ENCODE results near the gene KCTD20. TPM values are rescaled to one million over a fixed set of nuclear protein-coding genes. Genes with fewer than 3 reads are reported as not detected.
"Not testable (repeated sequence)": the region's sequence is repeated elsewhere in the genome, so short reads cannot be mapped to it uniquely, and the experiment has no call there.

The KCTD20 gene
- total RNA-seq, 1 experiment from 2014 or later = 41.6 TPM

DNA sequence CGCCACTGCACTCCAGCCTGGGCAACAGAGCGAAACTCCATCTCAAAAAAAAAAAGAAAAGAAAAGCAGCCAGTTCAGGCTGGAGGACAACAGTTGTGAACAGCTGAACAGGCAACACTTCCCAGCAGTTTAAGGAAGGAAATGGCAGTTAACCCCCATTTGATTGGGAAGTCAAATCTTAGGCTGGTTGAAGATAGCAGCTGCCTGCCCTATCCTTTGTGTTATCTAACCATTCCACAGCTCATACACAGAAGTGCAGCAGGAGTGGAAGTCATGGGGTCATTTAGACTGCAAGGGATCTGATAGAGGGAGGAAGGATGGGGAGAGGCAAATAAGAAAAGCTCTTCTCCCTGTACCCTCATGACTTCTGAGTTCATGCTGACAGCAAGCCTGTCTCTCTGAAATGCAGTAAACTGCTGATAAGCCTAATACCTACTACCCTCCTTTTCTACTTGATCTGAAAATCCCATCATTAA, 35.3 kb downstream of the KCTD20 start:
- DNase-seq (ENCODE audit: low read depth, low spot score) (no peak), ATAC-seq (no peak)
- Histone ChIP-seq H3K4me1 (ENCODE audit: control insufficient read depth, insufficient read depth, low read length) (no peaks in the 10 kb centered on the region), H3K27me3 (ENCODE audit: control insufficient read depth, insufficient read depth, low read length) (no peaks in the 10 kb centered on the region), H3K9me3 (ENCODE audit: control insufficient read depth, insufficient read depth, low read depth, low read length) (no peaks in the 10 kb centered on the region), H3K27ac (ENCODE audit: low read length) (no peak overlapping the region), H3K36me3 (ENCODE audit: control insufficient read depth, insufficient read depth, low read length) (peaks cover 9% of the 10 kb centered on the region; the same call in 1 of the 2 replicates), H3K4me3 (ENCODE audit: low read depth in 2 of 2, low read length in 2 of 2) (no peak overlapping the region)
- POLR2A ChIA-PET = no interaction called here
- CTCF ChIA-PET = no interaction called here
- intact Hi-C loops (cut with micrococcal nuclease; ENCODE audit: unreplicated experiment) (no loop called here), in situ Hi-C loops (cut with HindIII; ENCODE audit: low pct_unique_long_range_greater_than_20kb, low sequenced_read_pairs) (no loop called here)
- no TSS peak for BruUV-seq (replicated peaks)
- TF ChIP-seq POLR2AphosphoS5 (IDR thresholded peaks at IDR 0.05; ENCODE audit: low read depth, low read length) = no peak
- no peak for TF ChIP-seq CTCF (IDR thresholded peaks at IDR 0.05)
- no peak for TF ChIP-seq SIN3A (IDR thresholded peaks at IDR 0.05; ENCODE audit: borderline replicate concordance, insufficient read depth, low read depth, low read length)
- TF ChIP-seq, protein P1, sequence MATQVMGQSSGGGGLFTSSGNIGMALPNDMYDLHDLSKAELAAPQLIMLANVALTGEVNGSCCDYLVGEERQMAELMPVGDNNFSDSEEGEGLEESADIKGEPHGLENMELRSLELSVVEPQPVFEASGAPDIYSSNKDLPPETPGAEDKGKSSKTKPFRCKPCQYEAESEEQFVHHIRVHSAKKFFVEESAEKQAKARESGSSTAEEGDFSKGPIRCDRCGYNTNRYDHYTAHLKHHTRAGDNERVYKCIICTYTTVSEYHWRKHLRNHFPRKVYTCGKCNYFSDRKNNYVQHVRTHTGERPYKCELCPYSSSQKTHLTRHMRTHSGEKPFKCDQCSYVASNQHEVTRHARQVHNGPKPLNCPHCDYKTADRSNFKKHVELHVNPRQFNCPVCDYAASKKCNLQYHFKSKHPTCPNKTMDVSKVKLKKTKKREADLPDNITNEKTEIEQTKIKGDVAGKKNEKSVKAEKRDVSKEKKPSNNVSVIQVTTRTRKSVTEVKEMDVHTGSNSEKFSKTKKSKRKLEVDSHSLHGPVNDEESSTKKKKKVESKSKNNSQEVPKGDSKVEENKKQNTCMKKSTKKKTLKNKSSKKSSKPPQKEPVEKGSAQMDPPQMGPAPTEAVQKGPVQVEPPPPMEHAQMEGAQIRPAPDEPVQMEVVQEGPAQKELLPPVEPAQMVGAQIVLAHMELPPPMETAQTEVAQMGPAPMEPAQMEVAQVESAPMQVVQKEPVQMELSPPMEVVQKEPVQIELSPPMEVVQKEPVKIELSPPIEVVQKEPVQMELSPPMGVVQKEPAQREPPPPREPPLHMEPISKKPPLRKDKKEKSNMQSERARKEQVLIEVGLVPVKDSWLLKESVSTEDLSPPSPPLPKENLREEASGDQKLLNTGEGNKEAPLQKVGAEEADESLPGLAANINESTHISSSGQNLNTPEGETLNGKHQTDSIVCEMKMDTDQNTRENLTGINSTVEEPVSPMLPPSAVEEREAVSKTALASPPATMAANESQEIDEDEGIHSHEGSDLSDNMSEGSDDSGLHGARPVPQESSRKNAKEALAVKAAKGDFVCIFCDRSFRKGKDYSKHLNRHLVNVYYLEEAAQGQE (IDR thresholded peaks at IDR 0.05; ENCODE audit: insufficient read depth in 1 of 2, low read depth in 2 of 2, low read length in 1 of 2) = no peak
- TF ChIP-seq TCF7L2 (IDR thresholded peaks at IDR 0.05; ENCODE audit: low read depth, low read length) = no peak

DNA sequence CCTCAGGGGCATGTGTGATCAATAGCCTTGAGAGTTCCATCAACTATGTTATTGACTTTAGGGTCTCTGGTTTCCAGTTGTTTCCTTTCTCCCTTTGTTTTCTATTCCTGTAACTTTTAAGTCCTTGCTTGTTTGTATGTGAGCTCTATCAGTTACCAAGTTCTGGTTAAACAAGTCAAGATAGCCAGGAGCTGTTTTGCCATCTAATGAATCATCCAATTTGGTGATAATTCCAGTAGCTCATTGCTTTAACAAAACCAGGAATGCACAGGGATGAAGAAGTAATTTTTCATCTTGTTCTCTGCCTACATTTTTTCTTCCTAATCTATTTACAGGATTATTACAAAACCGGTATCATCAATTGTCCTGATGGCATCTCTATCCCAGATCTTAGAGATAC, 36.5 kb downstream of the KCTD20 start:
- ChIA-PET POLR2A (no interaction called here), CTCF (no interaction called here)
- H3K27ac ChIP-seq (ENCODE audit: low read length) = no peak overlapping the region
- no TSS peak for BruUV-seq (replicated peaks)
- H3K36me3 ChIP-seq (ENCODE audit: control insufficient read depth, insufficient read depth, low read length) = peaks cover 9% of the 10 kb centered on the region; the same call in 1 of the 2 replicates
- in situ Hi-C loops (cut with HindIII; ENCODE audit: low pct_unique_long_range_greater_than_20kb, low sequenced_read_pairs) = no loop called here
- no peaks in the 10 kb centered on the region for H3K27me3 ChIP-seq (ENCODE audit: control insufficient read depth, insufficient read depth, low read length)
- H3K4me3 ChIP-seq (ENCODE audit: low read depth in 2 of 2, low read length in 2 of 2) = no peak overlapping the region
- no peaks in the 10 kb centered on the region for H3K9me3 ChIP-seq (ENCODE audit: control insufficient read depth, insufficient read depth, low read depth, low read length)
- TF ChIP-seq SIN3A (IDR thresholded peaks at IDR 0.05; ENCODE audit: borderline replicate concordance, insufficient read depth, low read depth, low read length) = no peak
- no peak for TF ChIP-seq CTCF (IDR thresholded peaks at IDR 0.05)
- no peak for TF ChIP-seq POLR2AphosphoS5 (IDR thresholded peaks at IDR 0.05; ENCODE audit: low read depth, low read length)
- TF ChIP-seq, protein P1 (IDR thresholded peaks at IDR 0.05; ENCODE audit: insufficient read depth in 1 of 2, low read depth in 2 of 2, low read length in 1 of 2) = no peak
- no peak for TF ChIP-seq TCF7L2 (IDR thresholded peaks at IDR 0.05; ENCODE audit: low read depth, low read length)
- H3K4me1 ChIP-seq (ENCODE audit: control insufficient read depth, insufficient read depth, low read length) = no peaks in the 10 kb centered on the region
- ATAC-seq = no peak
- intact Hi-C loops (cut with micrococcal nuclease; ENCODE audit: unreplicated experiment) = no loop called here
- no peak for DNase-seq (ENCODE audit: low read depth, low spot score)

DNA sequence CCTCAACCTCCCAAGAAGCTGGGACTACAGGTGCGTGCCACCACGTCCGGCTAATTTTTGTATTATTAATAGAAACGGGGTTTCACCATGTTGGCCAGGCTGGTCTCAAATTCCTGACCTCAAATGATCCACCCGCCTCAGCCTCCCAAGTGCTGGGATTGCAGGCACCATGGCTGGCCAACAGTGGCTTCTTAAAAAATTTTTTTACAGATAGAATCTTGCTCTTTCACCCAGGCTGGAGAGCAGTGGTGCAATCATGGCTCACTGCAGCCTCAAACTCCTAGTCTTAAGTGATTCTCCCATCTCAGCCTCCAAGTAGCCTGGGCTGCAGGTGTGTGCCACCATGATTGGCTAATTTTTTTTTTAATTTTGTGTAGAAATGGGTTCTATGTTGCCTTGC, 40.5 kb downstream of the KCTD20 start:
- H3K36me3 ChIP-seq (ENCODE audit: control insufficient read depth, insufficient read depth, low read length); intact Hi-C loops (cut with micrococcal nuclease; ENCODE audit: unreplicated experiment); H3K4me1 ChIP-seq (ENCODE audit: control insufficient read depth, insufficient read depth, low read length); POLR2A ChIA-PET; H3K4me3 ChIP-seq (ENCODE audit: low read depth in 2 of 2, low read length in 2 of 2); BruUV-seq (replicated peaks); H3K27ac ChIP-seq (ENCODE audit: low read length); DNase-seq (ENCODE audit: low read depth, low spot score); ATAC-seq; H3K9me3 ChIP-seq (ENCODE audit: control insufficient read depth, insufficient read depth, low read depth, low read length); H3K27me3 ChIP-seq (ENCODE audit: control insufficient read depth, insufficient read depth, low read length); CTCF ChIA-PET; in situ Hi-C loops (cut with HindIII; ENCODE audit: low pct_unique_long_range_greater_than_20kb, low sequenced_read_pairs): not testable (repeated sequence)

Data from Panc1 (cell line).